HepG2 (cell line): Measurements from ENCODE around the gene MST1. TPM values are rescaled to one million over a fixed set of nuclear protein-coding genes. Genes with fewer than 3 reads are reported as not detected.

Experiments
- ATAC-seq: fragments of 200-7000 bp; cut with Tn5 transposase; 3 replicates; pipeline ENCODE4 v1.9.1; 2020; ENCODE audit warnings: mild to moderate bottlenecking, moderate library complexity
- BruUV-seq: library from RNA; stranded (reverse); fragments of 400-500 nt; replicated peaks from 2 replicates; lab custom pipeline; 2021; lab: Mats Ljungman, UMichigan
- CTCF ChIA-PET: fragments of 300-600 bp; formaldehyde crosslinking; extraction: SDS; loops from one replicate; lab custom pipeline; 2021; ENCODE audit warnings: low total read pairs, inconsistent platforms, low intra/inter-chr PET ratio; lab: Yijun Ruan, JAX
- POLR2A ChIA-PET: fragments of 350-600 bp; sonication (Branson Sonifier 250); formaldehyde crosslinking; loops from one replicate; lab custom pipeline; 2020; ENCODE audit warnings: antibody characterized with exemption, inconsistent platforms; lab: Yijun Ruan, JAX
- DNase-seq: peaks from one replicate; pipeline ENCODE4 v3.0.0-alpha.2; 2015; ENCODE audit warnings: low spot score
- FAIRE-seq: peaks from 3 replicates; lab custom pipeline; 2011; peaks lifted over from hg19 to GRCh38; lab: Jason Lieb, UNC
- H2AFZ ChIP-seq: one replicate; pipeline ENCODE4 v1.6.1; 2011; ENCODE audit warnings: low read length, inconsistent platforms
- H3K27ac ChIP-seq: fragments of 300-600 bp; 3 replicates; pipeline ENCODE4 v1.8.0; 2011; ENCODE audit warnings: mixed run types, mild to moderate bottlenecking, mixed read lengths, low read length, inconsistent platforms; ENCODE audit not compliant: insufficient read depth; ENCODE audit errors: extremely low read length
- H3K27me3 ChIP-seq, 2 experiments: fragments of 200-600 bp in 1 of 2; 2 replicates in 1 of 2; 3 replicates in 1 of 2; pipeline versions ENCODE4 v1.6.0 to v1.8.0; 2011; ENCODE audit warnings: low read length in 2 of 2, mild to moderate bottlenecking in 2 of 2, moderate library complexity in 2 of 2, inconsistent platforms in 1 of 2; ENCODE audit not compliant: insufficient read depth in 2 of 2, control insufficient read depth in 1 of 2
- H3K36me3 ChIP-seq, 2 experiments: fragments of 200-600 bp in 1 of 2; replicated peaks in 1 of 2; 2 replicates in 1 of 2; 3 replicates in 1 of 2; pipeline versions ENCODE4 v1.5.1 to v1.8.0; 2011; ENCODE audit warnings: low read length in 2 of 2, inconsistent platforms in 1 of 2; ENCODE audit not compliant: insufficient read depth in 2 of 2, control insufficient read depth in 1 of 2
- H3K4me1 ChIP-seq: 2 replicates; pipeline ENCODE4 v1.5.1; 2012; ENCODE audit warnings: low read length, inconsistent platforms; ENCODE audit not compliant: insufficient read depth
- H3K4me2 ChIP-seq: 2 replicates; pipeline ENCODE4 v1.6.0; 2011; ENCODE audit warnings: low read depth, low read length, inconsistent platforms
- H3K4me3 ChIP-seq, 3 experiments: fragments of 200-600 bp in 1 of 3; sonication (generic), shearing (Covaris generic) in 1 of 3; replicated peaks in 1 of 3; 2 replicates each; pipeline ENCODE4 v1.5.1; 2011 to 2016; ENCODE audit warnings: low read length in 3 of 3, inconsistent platforms in 2 of 3, low read depth in 2 of 3, mild to moderate bottlenecking in 2 of 3, control low read depth in 1 of 3, mixed read lengths in 1 of 3; ENCODE audit not compliant: insufficient read depth in 1 of 3
- H3K79me2 ChIP-seq: one replicate; pipeline ENCODE4 v1.6.1; 2011; ENCODE audit warnings: low read length, inconsistent platforms; ENCODE audit not compliant: insufficient read depth
- H3K9ac ChIP-seq: 2 replicates; pipeline ENCODE4 v1.6.0; 2011; ENCODE audit warnings: mild to moderate bottlenecking, low read depth, low read length, inconsistent platforms; ENCODE audit not compliant: insufficient read depth
- H3K9me3 ChIP-seq: 2 replicates; pipeline ENCODE4 v1.5.1; 2012; ENCODE audit warnings: mild to moderate bottlenecking, low read length
- H4K20me1 ChIP-seq: 2 replicates; pipeline ENCODE4 v1.6.0; 2011; ENCODE audit warnings: inconsistent platforms, mild to moderate bottlenecking, low read length, moderate library complexity; ENCODE audit not compliant: insufficient read depth
- EZH2 ChIP-seq: conservative IDR thresholded peaks from 2 replicates; pipeline ENCODE4 v1.6.1; 2012; ENCODE audit warnings: mild to moderate bottlenecking, low read depth, low read length, moderate library complexity
- HDAC6 ChIP-seq: fragments of 200-600 bp; sonication (generic); IDR thresholded peaks from 2 replicates; pipeline ENCODE4 v1.7.0; 2017; ENCODE audit warnings: mild to moderate bottlenecking, antibody characterized with exemption, low read length, low read depth
- HES4 ChIP-seq: sonication (generic); formaldehyde crosslinking; IDR thresholded peaks from 2 replicates; pipeline ENCODE4 v1.9.0; 2021; ENCODE audit warnings: mild to moderate bottlenecking, missing genetic modification reagents, borderline replicate concordance
- HMGXB4 ChIP-seq, 2 experiments: sonication (generic) in 1 of 2; formaldehyde crosslinking in 1 of 2; IDR thresholded peaks; 2 replicates each; pipeline versions ENCODE4 v1.4.0 to v1.6.1; 2018 to 2020; ENCODE audit warnings: missing genetic modification reagents in 2 of 2, borderline replicate concordance in 1 of 2, low read depth in 1 of 2, mild to moderate bottlenecking in 1 of 2, missing biosample characterization in 1 of 2
- MXD1 ChIP-seq: sonication (generic); formaldehyde crosslinking; IDR thresholded peaks from 2 replicates; pipeline ENCODE4 v1.4.0; 2020; ENCODE audit warnings: mild to moderate bottlenecking, missing genetic modification reagents
- NFE2L1 ChIP-seq: sonication (generic); formaldehyde crosslinking; IDR thresholded peaks from 2 replicates; pipeline ENCODE4 v1.4.0; 2020; ENCODE audit warnings: missing genetic modification reagents, mild to moderate bottlenecking, borderline replicate concordance
- NRL ChIP-seq: sonication (generic); formaldehyde crosslinking; IDR thresholded peaks from 2 replicates; pipeline ENCODE4 v1.5.0; 2020; ENCODE audit warnings: missing genetic modification reagents, mild to moderate bottlenecking, moderate library complexity, borderline replicate concordance
- SAFB2 ChIP-seq: sonication (generic); formaldehyde crosslinking; IDR thresholded peaks from 2 replicates; pipeline ENCODE4 v1.5.1; 2020; ENCODE audit warnings: missing genetic modification reagents, low read depth, mild to moderate bottlenecking, borderline replicate concordance
- SP1 ChIP-seq, 2 experiments: fragments of 450-650 bp in 1 of 2; sonication (generic) in 1 of 2; formaldehyde crosslinking in 1 of 2; IDR thresholded peaks; 2 replicates each; pipeline versions ENCODE4 v1.4.0 to v1.6.1; 2016 to 2020; ENCODE audit warnings: missing genetic modification reagents in 1 of 2
- ZBTB26 ChIP-seq: IDR thresholded peaks from 2 replicates; pipeline ENCODE4 v1.6.1; 2016; ENCODE audit warnings: missing compliant biosample characterization, missing genetic modification reagents, borderline replicate concordance
- ZNF124 ChIP-seq: sonication (generic); formaldehyde crosslinking; IDR thresholded peaks from 2 replicates; pipeline ENCODE4 v1.4.0; 2020; ENCODE audit warnings: missing genetic modification reagents
- ZNF17 ChIP-seq: sonication (generic); formaldehyde crosslinking; IDR thresholded peaks from 2 replicates; pipeline ENCODE4 v1.5.0; 2020; ENCODE audit warnings: mild to moderate bottlenecking, missing genetic modification reagents
- ZNF251 ChIP-seq: sonication (generic); formaldehyde crosslinking; IDR thresholded peaks from 2 replicates; pipeline ENCODE4 v1.9.0; 2021; ENCODE audit warnings: mild to moderate bottlenecking, missing genetic modification reagents
- ZNF510 ChIP-seq: sonication (generic); formaldehyde crosslinking; IDR thresholded peaks from 2 replicates; pipeline ENCODE4 v1.4.0; 2020; ENCODE audit warnings: low read depth, mild to moderate bottlenecking, missing genetic modification reagents
- ZNF674 ChIP-seq: sonication (generic); formaldehyde crosslinking; IDR thresholded peaks from 2 replicates; pipeline ENCODE4 v1.5.0; 2020; ENCODE audit warnings: low read depth, mild to moderate bottlenecking, missing genetic modification reagents
- ZNF746 ChIP-seq: sonication (generic); formaldehyde crosslinking; IDR thresholded peaks from 2 replicates; pipeline ENCODE4 v1.8.0; 2022; ENCODE audit warnings: mild to moderate bottlenecking, missing genetic modification reagents
- WGBS: methylation state at CpG from one replicate; pipeline ENCODE4 v1.1.6; 2017; ENCODE audit warnings: low lambda C conversion rate; 5-methylcytosine and 5-hydroxymethylcytosine counted together
- in situ Hi-C: cut with HindIII; loops from 2 replicates; pipeline ENCODE4 v1.10.0; 2017; ENCODE audit warnings: low pct_unique_long_range_greater_than_20kb; ENCODE audit not compliant: extremely low pct_ligation_motif_present
- intact Hi-C: fragments of 100-400 bp; cut with micrococcal nuclease; formaldehyde crosslinking; loops from one replicate; pipeline ENCODE4 v1.10.0; 2022; ENCODE audit not compliant: unreplicated experiment
- polyA plus RNA-seq, 8 experiments: library from polyadenylated mRNA; depleted of rRNA in 3 of 8; stranded (reverse) in 7 of 8; unstranded in 1 of 8; fragments of >200 nt; fragmentation: Illumina TruSeq in 4 of 8; extraction: Trizol in 4 of 8; gene quantifications; 2 replicates each; pipeline versions ENCODE4 v1.2.1 to v1.2.3, GENCODE V29; 2011 to 2016; ENCODE audit warnings: low read depth in 4 of 8, missing spikeins in 1 of 8, mixed read lengths in 1 of 8; ENCODE audit not compliant: insufficient read depth in 1 of 8
- total RNA-seq, 5 experiments: library from RNA; depleted of rRNA; stranded (reverse); fragments of >200 nt; fragmentation: Illumina TruSeq; extraction: Trizol; gene quantifications; 2 replicates each; pipeline ENCODE4 v1.2.3, GENCODE V29; 2016; ENCODE audit warnings: low read depth in 1 of 5
- TF ChIP-seq, protein P1 (sequence below): sonication (generic); formaldehyde crosslinking; IDR thresholded peaks from 2 replicates; pipeline ENCODE4 v1.4.0; 2020; ENCODE audit warnings: low read depth, missing genetic modification reagents

The MST1 gene
- total and polyA plus RNA-seq, 2 of the 13 experiments (the other 11 are each of a cell fraction or from before 2014, with no cell fraction given), result 189 to 452 TPM

DNA sequence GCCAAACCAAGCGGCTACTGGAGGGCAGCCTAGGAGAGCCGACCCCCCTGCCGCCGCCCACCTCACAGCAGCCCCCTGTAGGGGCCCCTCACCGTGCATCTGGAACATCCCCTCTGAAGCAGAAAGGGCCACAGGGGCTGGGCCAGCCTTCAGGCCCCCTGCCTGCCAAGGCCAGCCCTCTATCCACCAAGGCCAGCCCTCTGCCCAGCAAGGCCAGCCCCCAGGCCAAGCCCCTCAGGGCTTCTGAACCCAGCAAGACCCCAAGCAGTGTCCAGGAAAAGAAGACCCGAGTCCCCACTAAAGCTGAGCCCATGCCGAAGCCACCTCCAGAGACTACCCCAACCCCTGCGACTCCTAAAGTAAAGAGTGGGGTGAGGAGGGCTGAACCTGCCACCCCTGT lies 38.6 kb downstream of the MST1 start (continued):
- TF ChIP-seq ZNF746 (CRISPR knock-in tag) (no peak), ZBTB26 (CRISPR knock-in tag) (no peak), SAFB2 (CRISPR knock-in tag) (no peak), NFE2L1 (CRISPR knock-in tag) (no peak), ZNF674 (CRISPR knock-in tag) (no peak), ZNF510 (no peak), MXD1 (CRISPR knock-in tag) (no peak), ZNF251 (CRISPR knock-in tag) (no peak)

DNA sequence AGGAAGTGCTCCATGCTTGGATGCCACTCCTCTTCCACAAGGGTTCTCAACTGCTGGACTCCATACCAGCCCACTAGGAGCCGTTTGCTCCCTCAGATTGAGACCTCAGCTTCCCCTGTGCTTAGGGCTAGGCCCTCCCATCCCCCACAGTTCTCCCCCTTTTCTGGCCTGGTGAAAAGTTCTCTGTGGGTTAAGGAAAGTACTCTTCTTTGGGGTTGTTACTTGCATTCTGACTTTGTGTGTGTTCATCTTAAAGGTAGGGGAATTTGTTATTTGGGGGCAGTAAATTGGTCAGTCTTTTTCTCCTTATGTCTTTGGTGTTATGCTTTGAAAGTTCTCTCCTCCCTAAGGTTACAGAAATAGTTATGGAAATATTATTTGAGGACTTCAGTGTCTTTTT lies 39.1 kb downstream of the MST1 start:
- no peak for ATAC-seq
- 71% methylated on average over 1 of the region's 1 CpG for WGBS
- in situ Hi-C loops (no loop called here), intact Hi-C loops (no loop called here)
- no peak overlapping the region for H2AFZ ChIP-seq
- H3K27me3 ChIP-seq, result no peaks in the 10 kb centered on the region
- H3K4me2 ChIP-seq, result no peak overlapping the region
- no peak overlapping the region for H3K9ac ChIP-seq
- CTCF ChIA-PET, result no interaction called here
- H3K36me3 ChIP-seq, result no peaks in the 10 kb centered on the region
- H3K27ac ChIP-seq, result no peak overlapping the region
- POLR2A ChIA-PET, result no interaction called here
- no peak for FAIRE-seq
- no peak overlapping the region for H3K4me3 ChIP-seq
- no peaks in the 10 kb centered on the region for H4K20me1 ChIP-seq
- BruUV-seq, result no TSS peak
- no peaks in the 10 kb centered on the region for H3K79me2 ChIP-seq
- DNase-seq, result no peak
- H3K4me1 ChIP-seq, result peaks cover 33% of the 10 kb centered on the region
- no peaks in the 10 kb centered on the region for H3K9me3 ChIP-seq
- TF ChIP-seq, protein P1, sequence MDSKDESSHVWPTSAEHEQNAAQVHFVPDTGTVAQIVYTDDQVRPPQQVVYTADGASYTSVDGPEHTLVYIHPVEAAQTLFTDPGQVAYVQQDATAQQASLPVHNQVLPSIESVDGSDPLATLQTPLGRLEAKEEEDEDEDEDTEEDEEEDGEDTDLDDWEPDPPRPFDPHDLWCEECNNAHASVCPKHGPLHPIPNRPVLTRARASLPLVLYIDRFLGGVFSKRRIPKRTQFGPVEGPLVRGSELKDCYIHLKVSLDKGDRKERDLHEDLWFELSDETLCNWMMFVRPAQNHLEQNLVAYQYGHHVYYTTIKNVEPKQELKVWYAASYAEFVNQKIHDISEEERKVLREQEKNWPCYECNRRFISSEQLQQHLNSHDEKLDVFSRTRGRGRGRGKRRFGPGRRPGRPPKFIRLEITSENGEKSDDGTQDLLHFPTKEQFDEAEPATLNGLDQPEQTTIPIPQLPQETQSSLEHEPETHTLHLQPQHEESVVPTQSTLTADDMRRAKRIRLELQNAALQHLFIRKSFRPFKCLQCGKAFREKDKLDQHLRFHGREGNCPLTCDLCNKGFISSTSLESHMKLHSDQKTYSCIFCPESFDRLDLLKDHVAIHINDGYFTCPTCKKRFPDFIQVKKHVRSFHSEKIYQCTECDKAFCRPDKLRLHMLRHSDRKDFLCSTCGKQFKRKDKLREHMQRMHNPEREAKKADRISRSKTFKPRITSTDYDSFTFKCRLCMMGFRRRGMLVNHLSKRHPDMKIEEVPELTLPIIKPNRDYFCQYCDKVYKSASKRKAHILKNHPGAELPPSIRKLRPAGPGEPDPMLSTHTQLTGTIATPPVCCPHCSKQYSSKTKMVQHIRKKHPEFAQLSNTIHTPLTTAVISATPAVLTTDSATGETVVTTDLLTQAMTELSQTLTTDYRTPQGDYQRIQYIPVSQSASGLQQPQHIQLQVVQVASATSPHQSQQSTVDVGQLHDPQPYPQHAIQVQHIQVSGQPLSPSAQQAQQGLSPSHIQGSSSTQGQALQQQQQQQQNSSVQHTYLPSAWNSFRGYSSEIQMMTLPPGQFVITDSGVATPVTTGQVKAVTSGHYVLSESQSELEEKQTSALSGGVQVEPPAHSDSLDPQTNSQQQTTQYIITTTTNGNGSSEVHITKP (CRISPR knock-in tag), result no peak
- TF ChIP-seq SP1 (IDR thresholded peaks at IDR 0.05), result no peak
- TF ChIP-seq SP1 (CRISPR knock-in tag; IDR thresholded peaks at IDR 0.05), result no peak
- no peak for TF ChIP-seq ZNF17 (CRISPR knock-in tag)
- TF ChIP-seq ZNF124 (CRISPR knock-in tag), result no peak
- TF ChIP-seq HDAC6, result no peak
- TF ChIP-seq HMGXB4 (CRISPR knock-in tag; IDR thresholded peaks at IDR 0.05; ENCODE audit: borderline replicate concordance in 1 of 2, low read depth in 1 of 2), result no peak
- TF ChIP-seq EZH2, result no peak
- no peak for TF ChIP-seq HES4 (CRISPR knock-in tag)
- TF ChIP-seq NRL, result no peak
